GM23338 (cell line): ENCODE data around the gene PPP1R3E.
"Not testable (repeated sequence)": the region's sequence is repeated elsewhere in the genome, so short reads cannot be mapped to it uniquely, and the experiment has no call there.

Experiments
- CREB1 ChIP-seq: fragments of 250-450 bp; sonication (Bioruptor Pico); IDR thresholded peaks from 2 replicates; pipeline ENCODE4 v1.5.0; 2020; ENCODE audit warnings: low read depth, mild to moderate bottlenecking, moderate library complexity
- EZH2 ChIP-seq: fragments of 200-600 bp; sonication (generic); IDR thresholded peaks from one replicate; pipeline ENCODE4 v1.8.0; 2017; ENCODE audit warnings: antibody characterized with exemption, mild to moderate bottlenecking, low read depth; ENCODE audit not compliant: unreplicated experiment
- EZH2phosphoT487 ChIP-seq: fragments of 200-600 bp; sonication (generic); IDR thresholded peaks from one replicate; pipeline ENCODE4 v1.8.1; 2018; ENCODE audit warnings: antibody characterized with exemption; ENCODE audit not compliant: unreplicated experiment
- JUNB ChIP-seq: IDR thresholded peaks from one replicate; pipeline ENCODE4 v1.6.1; 2016; ENCODE audit warnings: antibody characterized with exemption; ENCODE audit not compliant: unreplicated experiment
- NANOG ChIP-seq: IDR thresholded peaks from 2 replicates; pipeline ENCODE4 v1.6.1; 2016; ENCODE audit warnings: antibody characterized with exemption, borderline replicate concordance
- POLR2AphosphoS5 ChIP-seq: IDR thresholded peaks from 2 replicates; pipeline ENCODE4 v1.6.1; 2016; ENCODE audit warnings: antibody characterized with exemption, low read depth
- ZNF114 ChIP-seq: fragments of 250-450 bp; sonication (Bioruptor Pico); IDR thresholded peaks from 2 replicates; pipeline ENCODE4 v1.5.0; 2020; ENCODE audit warnings: mild to moderate bottlenecking, moderate library complexity
- ZNF331 ChIP-seq: fragments of 250-450 bp; sonication (Bioruptor Pico); IDR thresholded peaks from 2 replicates; pipeline ENCODE4 v1.5.0; 2020; ENCODE audit warnings: low read depth, mild to moderate bottlenecking, moderate library complexity
- TF ChIP-seq, protein P1 (sequence below), 2 experiments: fragments of 200-600 bp in 1 of 2; sonication (generic) in 1 of 2; conservative IDR thresholded peaks; 2 replicates each; pipeline versions ENCODE4 v1.5.1 to v1.6.1; 2016 to 2017; ENCODE audit warnings: antibody characterized with exemption in 2 of 2, low read depth in 2 of 2, mild to moderate bottlenecking in 2 of 2, moderate library complexity in 1 of 2
- TF ChIP-seq, protein P2 (sequence below): IDR thresholded peaks from 2 replicates; pipeline ENCODE4 v1.6.1; 2016; ENCODE audit warnings: antibody characterized with exemption
- TF ChIP-seq, protein P3 (sequence below): IDR thresholded peaks from one replicate; pipeline ENCODE4 v1.6.1; 2018; ENCODE audit warnings: antibody characterized with exemption; ENCODE audit not compliant: unreplicated experiment

DNA sequence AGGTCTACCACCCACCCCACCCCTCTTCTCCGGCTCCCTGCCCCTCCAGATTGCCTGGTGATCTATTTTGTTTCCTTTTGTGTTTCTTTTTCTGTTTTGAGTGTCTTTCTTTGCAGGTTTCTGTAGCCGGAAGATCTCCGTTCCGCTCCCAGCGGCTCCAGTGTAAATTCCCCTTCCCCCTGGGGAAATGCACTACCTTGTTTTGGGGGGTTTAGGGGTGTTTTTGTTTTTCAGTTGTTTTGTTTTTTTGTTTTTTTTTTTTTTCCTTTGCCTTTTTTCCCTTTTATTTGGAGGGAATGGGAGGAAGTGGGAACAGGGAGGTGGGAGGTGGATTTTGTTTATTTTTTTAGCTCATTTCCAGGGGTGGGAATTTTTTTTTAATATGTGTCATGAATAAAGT, 23.1 kb upstream of the PPP1R3E start:
- TF ChIP-seq, protein P1, sequence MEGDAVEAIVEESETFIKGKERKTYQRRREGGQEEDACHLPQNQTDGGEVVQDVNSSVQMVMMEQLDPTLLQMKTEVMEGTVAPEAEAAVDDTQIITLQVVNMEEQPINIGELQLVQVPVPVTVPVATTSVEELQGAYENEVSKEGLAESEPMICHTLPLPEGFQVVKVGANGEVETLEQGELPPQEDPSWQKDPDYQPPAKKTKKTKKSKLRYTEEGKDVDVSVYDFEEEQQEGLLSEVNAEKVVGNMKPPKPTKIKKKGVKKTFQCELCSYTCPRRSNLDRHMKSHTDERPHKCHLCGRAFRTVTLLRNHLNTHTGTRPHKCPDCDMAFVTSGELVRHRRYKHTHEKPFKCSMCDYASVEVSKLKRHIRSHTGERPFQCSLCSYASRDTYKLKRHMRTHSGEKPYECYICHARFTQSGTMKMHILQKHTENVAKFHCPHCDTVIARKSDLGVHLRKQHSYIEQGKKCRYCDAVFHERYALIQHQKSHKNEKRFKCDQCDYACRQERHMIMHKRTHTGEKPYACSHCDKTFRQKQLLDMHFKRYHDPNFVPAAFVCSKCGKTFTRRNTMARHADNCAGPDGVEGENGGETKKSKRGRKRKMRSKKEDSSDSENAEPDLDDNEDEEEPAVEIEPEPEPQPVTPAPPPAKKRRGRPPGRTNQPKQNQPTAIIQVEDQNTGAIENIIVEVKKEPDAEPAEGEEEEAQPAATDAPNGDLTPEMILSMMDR (conservative IDR thresholded peaks at IDR 0.05; ENCODE audit: low read depth in 2 of 2): not testable (repeated sequence)
- not testable (repeated sequence) for TF ChIP-seq POLR2AphosphoS5, EZH2, NANOG, EZH2phosphoT487, ZNF114, ZNF331, JUNB, CREB1
- TF ChIP-seq, protein P2, sequence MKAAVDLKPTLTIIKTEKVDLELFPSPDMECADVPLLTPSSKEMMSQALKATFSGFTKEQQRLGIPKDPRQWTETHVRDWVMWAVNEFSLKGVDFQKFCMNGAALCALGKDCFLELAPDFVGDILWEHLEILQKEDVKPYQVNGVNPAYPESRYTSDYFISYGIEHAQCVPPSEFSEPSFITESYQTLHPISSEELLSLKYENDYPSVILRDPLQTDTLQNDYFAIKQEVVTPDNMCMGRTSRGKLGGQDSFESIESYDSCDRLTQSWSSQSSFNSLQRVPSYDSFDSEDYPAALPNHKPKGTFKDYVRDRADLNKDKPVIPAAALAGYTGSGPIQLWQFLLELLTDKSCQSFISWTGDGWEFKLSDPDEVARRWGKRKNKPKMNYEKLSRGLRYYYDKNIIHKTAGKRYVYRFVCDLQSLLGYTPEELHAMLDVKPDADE: not testable (repeated sequence)
- TF ChIP-seq, protein P3, sequence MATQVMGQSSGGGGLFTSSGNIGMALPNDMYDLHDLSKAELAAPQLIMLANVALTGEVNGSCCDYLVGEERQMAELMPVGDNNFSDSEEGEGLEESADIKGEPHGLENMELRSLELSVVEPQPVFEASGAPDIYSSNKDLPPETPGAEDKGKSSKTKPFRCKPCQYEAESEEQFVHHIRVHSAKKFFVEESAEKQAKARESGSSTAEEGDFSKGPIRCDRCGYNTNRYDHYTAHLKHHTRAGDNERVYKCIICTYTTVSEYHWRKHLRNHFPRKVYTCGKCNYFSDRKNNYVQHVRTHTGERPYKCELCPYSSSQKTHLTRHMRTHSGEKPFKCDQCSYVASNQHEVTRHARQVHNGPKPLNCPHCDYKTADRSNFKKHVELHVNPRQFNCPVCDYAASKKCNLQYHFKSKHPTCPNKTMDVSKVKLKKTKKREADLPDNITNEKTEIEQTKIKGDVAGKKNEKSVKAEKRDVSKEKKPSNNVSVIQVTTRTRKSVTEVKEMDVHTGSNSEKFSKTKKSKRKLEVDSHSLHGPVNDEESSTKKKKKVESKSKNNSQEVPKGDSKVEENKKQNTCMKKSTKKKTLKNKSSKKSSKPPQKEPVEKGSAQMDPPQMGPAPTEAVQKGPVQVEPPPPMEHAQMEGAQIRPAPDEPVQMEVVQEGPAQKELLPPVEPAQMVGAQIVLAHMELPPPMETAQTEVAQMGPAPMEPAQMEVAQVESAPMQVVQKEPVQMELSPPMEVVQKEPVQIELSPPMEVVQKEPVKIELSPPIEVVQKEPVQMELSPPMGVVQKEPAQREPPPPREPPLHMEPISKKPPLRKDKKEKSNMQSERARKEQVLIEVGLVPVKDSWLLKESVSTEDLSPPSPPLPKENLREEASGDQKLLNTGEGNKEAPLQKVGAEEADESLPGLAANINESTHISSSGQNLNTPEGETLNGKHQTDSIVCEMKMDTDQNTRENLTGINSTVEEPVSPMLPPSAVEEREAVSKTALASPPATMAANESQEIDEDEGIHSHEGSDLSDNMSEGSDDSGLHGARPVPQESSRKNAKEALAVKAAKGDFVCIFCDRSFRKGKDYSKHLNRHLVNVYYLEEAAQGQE: not testable (repeated sequence)
